ENCODE results near the gene MYLK.
A peak's percentile ranks its signal among the peaks of the same experiment; 100 is the strongest.

The MYLK gene

DNA sequence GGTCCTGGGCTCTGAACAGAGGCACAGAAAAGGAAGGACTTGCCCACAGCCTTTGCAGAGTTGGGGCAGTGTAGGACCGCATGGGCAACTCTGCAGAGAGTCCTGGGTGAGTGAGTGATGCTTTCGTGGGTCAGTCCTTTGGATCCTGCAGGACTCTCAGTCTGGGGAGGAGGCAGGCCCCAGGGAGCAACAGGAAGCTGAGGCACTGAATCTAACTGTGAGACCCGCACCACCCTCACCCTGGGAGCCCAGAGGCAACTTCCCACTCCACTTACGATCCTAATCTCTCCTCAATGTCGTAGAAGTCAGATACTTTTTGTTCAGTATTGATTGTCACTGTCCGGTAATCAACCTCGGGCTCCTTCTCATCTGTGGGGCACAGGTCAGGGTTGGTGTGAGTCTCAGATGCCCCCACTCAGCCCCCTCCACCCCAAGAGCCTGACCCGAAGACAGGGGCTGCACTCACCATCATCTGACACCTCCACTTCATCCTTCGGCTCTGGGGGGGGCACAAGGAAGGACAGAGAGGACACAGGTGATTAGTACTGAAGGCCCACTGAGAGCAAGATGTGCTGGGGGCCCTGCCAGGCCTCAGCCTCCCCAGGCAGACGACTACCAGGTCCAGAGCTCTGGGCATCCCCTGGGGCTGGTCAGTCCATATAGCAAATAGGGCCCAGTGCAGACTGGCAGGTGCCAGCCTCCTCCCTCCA is 235.3 kb downstream of the MYLK start:
- DNase-seq (ENCODE audit: low spot score), result no peak
- TF ChIP-seq, protein P1, sequence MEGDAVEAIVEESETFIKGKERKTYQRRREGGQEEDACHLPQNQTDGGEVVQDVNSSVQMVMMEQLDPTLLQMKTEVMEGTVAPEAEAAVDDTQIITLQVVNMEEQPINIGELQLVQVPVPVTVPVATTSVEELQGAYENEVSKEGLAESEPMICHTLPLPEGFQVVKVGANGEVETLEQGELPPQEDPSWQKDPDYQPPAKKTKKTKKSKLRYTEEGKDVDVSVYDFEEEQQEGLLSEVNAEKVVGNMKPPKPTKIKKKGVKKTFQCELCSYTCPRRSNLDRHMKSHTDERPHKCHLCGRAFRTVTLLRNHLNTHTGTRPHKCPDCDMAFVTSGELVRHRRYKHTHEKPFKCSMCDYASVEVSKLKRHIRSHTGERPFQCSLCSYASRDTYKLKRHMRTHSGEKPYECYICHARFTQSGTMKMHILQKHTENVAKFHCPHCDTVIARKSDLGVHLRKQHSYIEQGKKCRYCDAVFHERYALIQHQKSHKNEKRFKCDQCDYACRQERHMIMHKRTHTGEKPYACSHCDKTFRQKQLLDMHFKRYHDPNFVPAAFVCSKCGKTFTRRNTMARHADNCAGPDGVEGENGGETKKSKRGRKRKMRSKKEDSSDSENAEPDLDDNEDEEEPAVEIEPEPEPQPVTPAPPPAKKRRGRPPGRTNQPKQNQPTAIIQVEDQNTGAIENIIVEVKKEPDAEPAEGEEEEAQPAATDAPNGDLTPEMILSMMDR (IDR thresholded peaks at IDR 0.05; ENCODE audit: extremely low read depth, missing control alignments), result no peak

DNA sequence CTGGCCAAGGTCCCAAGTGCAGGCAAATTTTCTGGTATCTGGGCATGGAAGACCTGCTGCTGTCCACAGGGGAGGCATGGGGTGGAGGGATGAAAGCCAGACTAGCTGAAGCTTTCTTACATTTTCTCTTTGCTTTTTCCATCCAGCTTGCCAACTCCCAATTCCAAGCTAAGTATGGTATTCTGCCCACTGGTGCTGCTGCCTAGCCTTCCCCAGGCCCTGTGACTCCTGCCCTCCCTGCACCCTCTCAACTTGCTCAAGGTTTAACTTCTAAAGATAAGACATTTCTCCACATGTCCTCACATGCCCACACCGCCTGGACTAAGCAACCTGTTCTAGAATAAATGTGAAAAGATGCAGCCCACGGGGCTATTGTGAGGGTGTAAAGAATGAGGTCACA is 239.8 kb downstream of the MYLK start:
- DNase-seq (ENCODE audit: low spot score), result no peak
- TF ChIP-seq, protein P1 (IDR thresholded peaks at IDR 0.05; ENCODE audit: extremely low read depth, missing control alignments), result no peak

DNA sequence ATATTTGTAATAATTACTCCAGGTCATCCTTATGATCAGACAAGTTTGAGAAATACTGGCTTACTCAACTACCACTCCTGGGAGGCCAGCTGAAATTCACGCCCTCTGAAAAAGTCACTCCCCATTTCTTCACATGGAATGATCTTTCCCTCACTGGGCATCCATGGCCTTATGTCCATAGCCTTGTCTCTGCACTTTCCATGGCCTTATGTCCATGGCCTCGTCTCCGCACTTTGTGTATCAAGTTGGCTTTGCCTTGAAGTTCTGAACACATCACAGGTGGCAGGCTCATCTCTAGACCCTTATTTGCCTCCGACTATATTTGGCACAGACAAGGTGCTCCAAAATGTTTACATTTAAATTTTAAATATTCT is 241.2 kb downstream of the MYLK start:
- no peak for DNase-seq (ENCODE audit: low spot score)
- TF ChIP-seq, protein P1 (IDR thresholded peaks at IDR 0.05; ENCODE audit: extremely low read depth, missing control alignments), result no peak

DNA sequence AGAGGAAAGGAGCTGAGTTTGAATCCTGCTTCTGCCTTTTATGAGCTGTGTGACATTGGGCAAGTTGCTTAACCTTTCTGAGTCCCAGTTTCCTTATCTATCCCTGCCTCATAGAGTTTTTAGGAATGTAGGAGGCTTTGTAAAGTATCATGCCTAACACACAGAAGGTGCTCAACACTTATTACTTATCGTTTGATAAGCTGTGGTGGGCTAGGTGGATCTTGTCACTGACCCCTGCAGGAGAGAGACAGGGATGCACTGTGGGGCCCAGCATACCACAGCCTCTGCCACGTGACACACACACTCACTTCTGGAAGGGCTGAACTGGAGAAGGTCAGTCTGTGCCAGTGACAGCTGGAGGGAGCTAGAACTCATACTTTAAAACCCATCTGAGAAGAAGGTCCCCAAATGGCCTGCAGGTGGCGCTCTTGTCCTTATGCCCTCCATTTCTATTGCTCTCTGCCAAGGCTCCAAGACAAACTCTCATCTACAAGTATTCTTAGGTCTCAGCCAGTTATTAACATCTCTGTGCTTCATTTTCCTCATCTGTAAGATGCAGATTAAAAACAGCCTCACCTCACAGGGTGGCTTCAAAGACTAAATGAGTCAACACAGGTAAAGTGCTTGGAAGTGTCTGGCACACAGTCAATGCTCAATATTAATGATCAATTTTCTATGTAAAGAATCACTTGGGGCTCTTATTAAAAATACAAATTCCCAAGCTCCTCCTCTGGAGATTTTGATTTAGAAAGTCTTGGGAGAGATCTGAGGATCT is 241.8 kb downstream of the MYLK start:
- DNase-seq (ENCODE audit: low spot score), result peak; percentile 76
- TF ChIP-seq, protein P1 (IDR thresholded peaks at IDR 0.05; ENCODE audit: extremely low read depth, missing control alignments), result peak; percentile 61

DNA sequence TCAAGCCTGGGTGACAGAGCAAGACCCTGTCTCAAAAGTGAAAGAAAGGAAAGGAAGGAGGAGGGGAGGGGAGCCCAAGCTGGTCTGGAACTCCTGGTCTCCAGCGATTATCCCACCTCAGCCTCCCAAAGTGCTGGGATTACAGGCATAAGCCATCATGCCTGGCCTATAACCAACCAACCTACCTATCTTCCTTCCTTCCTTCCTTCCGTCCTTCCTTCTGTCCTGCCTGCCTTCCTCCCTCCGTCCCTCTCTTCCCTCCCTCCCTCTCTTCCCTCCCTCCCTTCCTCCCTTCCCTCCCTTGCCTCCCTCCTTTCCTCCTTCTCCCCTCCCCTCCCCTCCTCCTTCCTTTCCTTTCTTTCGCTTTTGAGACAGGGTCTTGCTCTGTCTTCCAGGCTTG is 242.6 kb downstream of the MYLK start:
- TF ChIP-seq, protein P1 (IDR thresholded peaks at IDR 0.05; ENCODE audit: extremely low read depth, missing control alignments), result no peak
- no peak for DNase-seq (ENCODE audit: low spot score)

DNA sequence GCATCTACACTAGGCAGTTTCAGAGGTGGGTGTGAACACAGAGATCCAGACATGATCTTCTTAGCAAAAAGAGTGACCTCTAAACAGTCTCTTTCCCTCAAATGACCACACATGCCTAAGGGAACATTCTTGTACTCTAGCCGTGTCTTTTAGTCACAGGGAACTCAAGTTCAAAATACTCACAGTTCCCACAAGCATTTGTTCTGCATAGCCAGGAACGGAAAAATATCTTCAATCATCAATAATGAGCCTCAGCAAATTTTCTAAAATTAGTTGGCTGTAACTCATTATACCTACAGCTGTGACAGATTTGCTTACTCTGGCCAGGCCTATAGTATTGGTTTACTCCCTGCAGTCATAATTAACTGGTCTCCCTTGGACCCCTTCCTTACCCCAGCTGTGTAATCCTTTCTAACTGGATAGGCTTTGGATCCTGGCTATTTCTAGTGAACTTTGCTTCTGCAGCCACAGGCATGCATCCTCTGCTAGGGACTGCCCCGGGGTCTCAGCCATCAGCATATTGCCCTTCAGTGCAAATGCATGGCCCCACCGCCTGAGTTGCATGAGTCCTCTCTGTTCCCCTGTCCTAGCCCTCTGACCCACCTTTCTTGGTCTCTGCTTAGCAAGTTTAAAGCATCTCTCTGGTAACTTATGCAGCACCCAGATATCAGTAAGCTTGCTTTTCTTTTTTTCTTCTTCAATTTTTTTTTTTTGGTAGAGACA is 243.2 kb downstream of the MYLK start:
- no peak for DNase-seq (ENCODE audit: low spot score)
- TF ChIP-seq, protein P1 (IDR thresholded peaks at IDR 0.05; ENCODE audit: extremely low read depth, missing control alignments), result no peak

DNA sequence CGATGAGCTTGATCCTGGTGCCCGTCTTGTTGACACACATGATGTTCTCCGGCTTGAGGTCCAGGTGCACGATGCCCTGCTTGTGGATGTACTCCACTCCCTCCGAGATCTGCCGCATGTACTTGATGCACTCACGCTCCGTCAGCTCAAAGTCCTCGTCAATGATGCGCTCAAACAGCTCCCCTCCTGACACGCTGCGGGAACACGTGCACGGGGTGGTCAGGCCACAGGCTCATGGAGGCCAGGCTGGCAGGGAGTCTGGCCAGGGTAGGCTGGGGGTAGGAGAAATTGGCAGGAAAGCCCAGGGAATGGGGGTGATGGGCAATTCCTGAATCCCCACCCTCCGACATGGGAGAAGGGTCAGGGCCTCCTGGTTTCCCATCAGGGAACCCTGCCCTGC is 243.8 kb downstream of the MYLK start:
- TF ChIP-seq, protein P1 (IDR thresholded peaks at IDR 0.05; ENCODE audit: extremely low read depth, missing control alignments), result no peak
- no peak for DNase-seq (ENCODE audit: low spot score)

All from GM20000 (cell line).